Posterior vena cava (tissue), 2 donors: Measurements from ENCODE around the gene WIPF2. TPM values are rescaled to one million over a fixed set of nuclear protein-coding genes. Genes with fewer than 3 reads are reported as not detected.

Experiments
- DNase-seq: peaks from one replicate; pipeline ENCODE4 v3.0.0-alpha.2; 2020; ENCODE audit warnings: low spot score
- intact Hi-C, 2 donors: fragments of 100-400 bp; cut with DNase I; formaldehyde crosslinking; loops; one replicate each; pipeline versions ENCODE4 v1.14.1 to v1.14.2; 2022 to 2023
- total RNA-seq, 2 donors: library from RNA; stranded (reverse); fragmentation: NEBNext Ultra II Directional; extraction: Animal tissue kit (Norgen Biotek cat#: 25700); gene quantifications; one replicate each; pipeline ENCODE4 v1.2.1, GENCODE V29; 2021
- donor health status: DM: yes; HTN: yes; CAD: no.
- donor health status: DM: yes; HTN: yes; CAD: no.

The WIPF2 gene
- total RNA-seq, 2 donors from 2014 or later = 24.8 to 28.9 TPM

DNA sequence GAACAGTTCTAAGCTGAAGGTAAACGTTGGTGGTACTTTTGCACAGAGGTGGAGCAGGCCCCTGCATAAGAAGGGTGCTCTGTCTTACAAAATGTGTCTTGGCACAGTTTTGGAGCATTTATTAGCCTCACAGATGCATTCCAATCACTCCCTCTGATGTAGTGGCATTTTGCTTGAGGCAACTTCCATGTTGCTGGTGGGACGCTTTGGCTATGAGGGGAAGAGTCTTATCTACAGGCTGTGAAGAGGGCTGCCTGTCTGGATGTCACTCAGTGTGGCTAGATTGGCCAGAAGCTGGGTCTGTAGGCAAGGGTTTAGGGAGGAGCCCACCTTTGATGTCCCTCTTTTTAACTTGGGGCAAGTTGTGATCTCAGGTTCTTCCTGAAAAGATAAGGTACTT is 87.3 kb downstream of the WIPF2 start:
- no peak for DNase-seq
- intact Hi-C loops = loop anchor here (2.0 to 10.0 kb wide), 3 partner anchors 44 to 128 kb away; no protein-coding TSS in a partner anchor

DNA sequence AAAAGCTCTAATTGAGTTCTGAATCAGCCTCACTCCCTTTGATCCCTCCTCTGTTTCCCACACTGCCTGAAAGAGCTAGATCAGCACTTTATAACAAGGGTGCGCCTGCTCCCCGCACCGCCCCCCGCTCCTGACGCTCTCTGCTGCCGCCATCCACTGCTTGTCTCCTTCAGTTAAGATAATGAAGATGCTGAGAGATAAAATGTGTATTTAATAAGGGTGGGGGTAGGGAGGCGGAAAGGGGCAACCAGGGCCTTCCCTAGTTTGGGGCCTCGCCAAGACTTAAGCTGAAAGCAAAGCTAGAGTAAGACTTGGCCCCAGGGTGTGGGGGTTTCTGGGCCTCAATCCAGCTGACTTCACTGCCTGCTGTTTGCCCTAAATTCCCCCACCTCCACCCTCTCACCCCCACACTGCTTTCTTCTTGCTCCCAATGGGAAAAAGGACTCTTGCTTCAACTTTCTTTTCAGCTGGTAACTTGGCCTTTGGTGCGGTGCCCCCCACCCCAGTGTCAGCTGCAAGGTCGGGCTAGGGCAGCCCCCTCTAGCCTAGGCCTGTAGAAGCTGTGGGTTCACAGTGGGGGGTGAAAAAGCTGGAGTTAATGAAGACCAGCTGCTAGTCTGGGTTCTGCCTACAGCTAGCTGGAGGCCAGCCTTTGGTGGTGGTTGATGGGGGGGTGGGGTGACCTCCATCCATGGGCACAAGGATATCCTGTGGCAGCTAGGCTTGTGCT is 88.1 kb downstream of the WIPF2 start:
- intact Hi-C loops = loop anchor here (2.0 to 10.0 kb wide), 3 partner anchors 44 to 128 kb away; no protein-coding TSS in a partner anchor
- no peak for DNase-seq

DNA sequence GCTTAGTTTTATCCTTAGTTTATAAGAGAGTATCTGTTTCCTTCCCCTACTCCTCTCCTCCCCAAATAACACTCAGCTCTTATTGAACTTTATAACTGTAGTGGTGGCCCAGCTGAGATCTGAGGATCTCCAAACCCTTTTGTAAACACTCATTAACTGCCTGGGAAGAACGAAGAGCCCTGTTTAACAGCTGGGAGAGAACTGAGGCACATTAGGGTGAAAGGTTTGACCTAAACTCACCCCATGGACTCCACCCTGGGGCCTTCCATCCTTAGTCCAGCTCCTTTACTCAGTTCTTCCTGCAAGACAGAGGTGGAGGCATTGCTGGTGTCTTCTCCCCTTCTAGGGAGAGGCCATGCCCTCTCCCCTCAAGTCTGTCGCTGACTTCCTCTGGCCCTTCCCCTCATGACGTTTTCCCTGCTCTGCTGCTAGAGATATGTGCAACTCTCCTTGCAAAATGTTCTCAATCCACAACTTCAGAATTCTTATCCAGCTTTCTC is 88.7 kb downstream of the WIPF2 start:
- intact Hi-C loops = loop anchor here (2.0 to 10.0 kb wide), 4 partner anchors 39 to 127 kb away; no protein-coding TSS in a partner anchor
- no peak for DNase-seq

DNA sequence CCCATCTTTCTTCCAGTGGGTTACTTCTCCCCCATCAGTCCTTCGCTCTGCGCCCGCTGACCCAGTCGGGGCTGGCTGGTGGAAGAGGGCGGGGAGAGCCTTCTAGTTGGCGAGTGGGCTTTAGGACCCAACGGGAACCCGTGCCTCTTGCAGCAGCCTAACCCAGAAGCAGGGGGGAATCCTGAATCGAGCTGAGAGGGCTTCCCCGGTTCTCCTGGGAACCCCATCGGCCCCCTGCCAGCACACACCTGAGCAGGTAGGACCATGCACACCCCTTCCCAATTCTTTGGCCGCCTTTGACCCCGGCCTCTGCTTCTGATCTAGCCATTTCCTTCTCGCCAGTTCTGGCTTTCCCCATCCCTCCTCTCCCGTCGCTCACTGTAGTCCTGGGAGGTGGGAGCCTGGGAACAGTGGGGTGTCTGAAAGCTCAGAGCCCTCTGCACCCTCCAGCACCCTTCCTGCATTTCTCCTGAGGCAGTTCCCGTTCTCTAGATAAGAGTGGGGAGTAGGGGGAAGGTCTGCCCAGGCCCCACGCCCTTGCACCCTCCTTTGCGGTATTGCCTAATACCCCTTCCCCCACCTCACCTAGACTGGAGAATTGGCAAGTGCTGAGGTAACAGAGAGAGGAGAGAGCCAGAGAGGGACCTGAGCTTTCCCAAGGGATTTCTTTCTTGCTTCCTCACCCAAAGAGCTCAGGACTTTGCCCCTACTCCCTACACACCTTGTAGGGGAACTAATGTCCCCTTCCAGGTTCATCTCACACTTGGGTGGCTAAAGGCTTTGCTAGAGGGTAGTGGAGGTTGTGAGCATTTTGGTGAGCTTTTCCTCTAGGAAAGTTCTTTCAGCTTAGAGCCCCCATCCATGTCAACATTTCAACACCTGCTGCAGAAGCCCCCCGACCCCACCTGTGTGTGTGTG is 90.2 kb downstream of the WIPF2 start, which contains the start of gene RARA:
TSS of gene RARA (plus strand) at position 150 of the 918 bp plus-strand sequence. CDS start 22,039 bp downstream, outside the sequence.
- DNase-seq = no peak
- intact Hi-C loops = loop anchor here in 1 of 2 donors (2.0 to 10.0 kb wide), 2 partner anchors 38 to 126 kb away; no protein-coding TSS in a partner anchor

DNA sequence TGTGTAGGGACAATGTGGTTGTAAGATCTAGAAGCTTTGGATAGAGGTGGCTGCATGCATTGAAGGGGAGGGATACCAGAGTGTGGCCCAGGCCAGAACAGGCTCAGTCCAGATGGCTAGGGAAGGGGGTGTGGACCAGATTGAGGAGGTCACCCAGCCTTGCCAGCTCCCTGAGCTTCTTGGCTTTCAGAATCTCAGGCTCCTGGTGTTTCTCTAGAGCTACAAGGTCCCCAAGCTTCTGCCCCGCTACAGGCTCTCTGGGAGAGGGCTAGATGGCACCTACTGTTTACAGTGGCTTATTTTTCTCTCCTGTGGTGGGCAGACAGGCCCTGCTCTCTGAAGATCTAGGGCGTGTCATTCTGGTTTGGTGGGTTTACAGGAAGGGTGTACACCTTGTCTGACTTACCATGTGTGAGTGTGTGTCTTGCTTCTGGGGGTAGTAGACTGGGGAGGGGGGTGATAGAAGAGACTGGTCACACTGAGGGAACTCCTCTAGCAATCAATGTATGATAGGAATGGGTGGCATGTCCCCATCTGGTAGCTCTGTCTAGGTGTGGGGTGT is 90.9 kb downstream of the WIPF2 start:
- intact Hi-C loops = loop anchor here (2.0 to 10.0 kb wide), 3 partner anchors 37 to 125 kb away; partner anchors contain the start of gene TOP2A (in 1 of the 2)
- no peak for DNase-seq

DNA sequence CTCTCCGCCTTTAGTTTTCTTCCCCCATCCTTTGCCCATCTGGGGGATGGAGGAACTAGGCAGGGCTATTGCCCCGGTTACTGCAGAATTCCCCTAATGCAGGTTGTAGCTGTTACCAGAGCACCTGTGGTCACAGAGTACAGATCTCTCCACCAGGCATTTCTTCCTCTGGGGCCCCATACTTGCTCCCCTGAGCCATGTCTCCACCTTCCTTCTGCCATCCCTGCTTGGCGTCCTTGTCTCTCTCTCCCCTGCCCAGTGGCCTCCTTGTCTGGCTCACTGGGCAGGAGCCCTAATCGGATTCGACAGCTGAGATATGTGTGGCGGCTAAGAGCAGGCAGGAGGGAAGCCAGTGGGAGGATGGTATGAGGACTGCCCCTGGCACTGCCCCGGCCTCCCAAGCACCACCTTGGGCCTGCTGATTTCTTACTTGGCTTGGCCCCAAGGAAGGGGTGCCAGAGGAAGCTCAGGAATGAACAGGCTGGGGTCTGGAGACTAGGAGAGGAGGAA is 91.8 kb downstream of the WIPF2 start:
- no peak for DNase-seq
- intact Hi-C loops = loop anchor here in 1 of 2 donors (10.0 kb wide), 1 partner anchor 104 kb away; the partner anchor contains the start of gene TOP2A

DNA sequence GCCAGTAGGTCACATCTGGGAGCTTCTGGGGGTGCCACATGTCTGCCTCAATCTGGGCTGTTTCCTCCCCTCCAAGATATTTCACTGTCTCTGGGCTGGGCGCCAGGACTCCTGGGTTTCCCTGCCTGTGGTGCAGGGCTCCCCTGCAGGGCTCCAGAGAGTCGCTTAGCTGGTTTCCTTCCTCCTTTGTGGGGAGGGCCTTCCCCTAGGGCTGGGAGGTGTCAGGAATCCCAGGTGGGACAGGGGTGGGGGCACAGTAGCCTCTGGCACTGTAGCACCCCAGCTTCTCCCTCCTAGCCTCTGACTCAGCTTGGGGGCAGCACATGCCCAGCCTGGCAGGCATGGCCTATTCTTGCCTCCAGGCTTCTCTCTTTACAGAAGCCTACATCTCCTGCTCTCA is 92.5 kb downstream of the WIPF2 start:
- DNase-seq = no peak
- intact Hi-C loops = loop anchor here in 1 of 2 donors (10.0 kb wide), 1 partner anchor 103 kb away; the partner anchor contains the start of gene TOP2A

DNA sequence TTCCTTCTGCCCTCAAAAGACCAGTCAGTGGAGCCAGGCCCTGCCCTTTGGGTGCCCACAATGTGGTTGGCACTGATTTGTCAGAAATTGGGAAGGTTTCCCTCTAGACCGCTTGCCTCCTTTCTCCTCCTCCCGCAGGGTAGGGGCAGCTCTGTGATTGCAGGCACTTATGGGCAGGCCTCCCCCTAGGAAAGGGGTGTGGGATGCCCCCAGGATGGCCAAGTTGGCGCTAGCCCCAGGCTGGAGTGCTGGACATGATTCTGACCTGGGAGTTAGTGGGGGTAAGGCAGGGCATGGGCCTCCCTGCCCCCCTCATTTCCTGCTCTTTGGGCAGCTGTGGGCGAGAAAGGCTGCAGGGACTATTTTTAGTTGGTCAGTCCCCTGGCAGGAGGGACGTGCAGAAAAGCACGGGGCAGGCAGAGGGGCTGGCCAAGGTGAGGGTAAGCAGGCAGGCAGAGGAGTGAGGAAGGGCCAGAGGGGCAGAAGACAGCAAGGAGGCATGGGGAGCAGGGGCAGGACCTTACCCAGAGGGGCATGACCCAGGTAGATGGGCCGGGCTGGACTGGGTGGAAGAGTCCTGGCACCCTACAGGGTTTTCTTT is 93.1 kb downstream of the WIPF2 start:
- DNase-seq = no peak
- intact Hi-C loops = loop anchor here in 1 of 2 donors (10.0 kb wide), 1 partner anchor 103 kb away; the partner anchor contains the start of gene TOP2A

DNA sequence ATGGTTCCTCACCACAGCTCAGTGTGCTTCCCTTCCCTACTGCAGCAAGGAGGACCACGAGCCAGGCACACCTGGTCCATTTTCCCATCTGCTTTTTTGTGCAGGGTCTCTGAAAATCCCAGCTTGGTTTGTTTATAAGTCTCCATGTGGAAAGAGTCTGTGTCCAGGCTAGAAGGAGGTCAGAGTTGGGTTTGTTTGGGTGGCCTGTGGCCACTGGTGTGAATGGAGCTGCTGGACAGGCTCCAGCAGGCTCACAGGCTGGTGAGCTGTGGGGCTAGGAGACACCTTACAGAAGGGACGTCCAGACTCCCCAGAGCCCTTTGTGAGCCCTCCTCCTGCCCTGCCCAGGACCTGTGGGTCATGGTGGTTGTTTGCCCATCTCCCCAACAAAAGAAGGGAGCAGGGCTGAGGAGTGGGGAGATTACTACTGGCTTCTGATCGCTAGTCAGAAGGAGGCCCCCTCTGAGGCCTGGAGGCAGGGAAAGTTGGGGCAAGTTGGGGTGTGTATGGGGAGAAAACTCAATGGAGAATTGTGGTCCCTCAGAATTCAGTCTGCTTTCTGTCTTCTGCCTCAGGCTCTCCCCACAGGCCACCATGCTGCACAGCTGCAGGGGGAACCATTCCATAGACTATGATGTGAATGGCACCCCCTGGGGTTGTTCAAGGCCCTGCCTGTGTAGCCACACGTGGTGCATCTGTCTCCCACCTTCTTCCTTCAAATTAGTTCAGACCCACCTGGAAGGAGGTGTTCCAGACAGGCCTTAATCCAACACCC is 94.0 kb downstream of the WIPF2 start:
- no peak for DNase-seq
- intact Hi-C loops = loop anchor here in 1 of 2 donors (10.0 kb wide), 1 partner anchor 102 kb away; the partner anchor contains the start of gene TOP2A

DNA sequence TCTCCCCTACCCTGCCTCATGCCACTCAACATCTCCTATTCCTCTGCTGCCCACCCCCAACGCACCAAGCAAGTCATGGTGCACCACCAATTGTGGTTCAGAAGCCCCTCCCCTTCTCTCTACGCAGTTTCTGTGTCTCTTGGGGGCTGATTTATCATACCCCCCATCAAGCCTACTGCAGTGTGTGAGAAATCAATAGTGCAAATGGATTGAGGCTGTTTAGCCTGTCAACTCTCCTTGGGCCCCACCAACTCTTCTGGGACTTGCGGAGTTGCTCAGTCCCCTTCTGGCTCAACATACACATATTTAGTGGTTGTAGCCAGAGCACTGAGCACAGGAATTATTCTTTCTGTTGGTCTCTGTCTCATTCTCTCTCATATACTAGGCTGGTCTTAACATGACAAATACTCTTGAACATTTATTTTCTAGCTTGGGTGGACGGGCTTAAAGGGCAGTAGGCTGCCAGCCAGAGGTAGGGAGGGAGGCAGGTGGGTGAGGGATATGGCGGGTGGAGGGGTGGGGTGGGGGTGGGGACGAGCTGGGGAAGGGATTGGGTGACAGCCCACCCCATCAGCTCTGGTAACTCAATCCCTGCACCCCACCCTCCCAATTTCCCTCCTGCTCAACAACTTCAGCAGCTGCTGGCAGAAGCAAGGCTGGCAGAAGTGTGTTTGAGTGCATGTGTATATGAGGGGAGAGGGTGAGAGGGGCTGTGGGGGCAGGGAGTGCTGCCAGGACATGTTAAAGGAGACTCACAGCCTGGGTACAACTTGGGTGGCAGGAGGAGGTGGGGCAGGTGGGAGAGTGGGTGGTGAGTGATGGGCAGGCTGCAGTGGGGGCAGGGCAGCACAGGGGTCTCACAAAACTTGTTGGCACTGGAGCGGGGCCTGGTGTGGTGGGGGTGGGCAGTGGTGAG is 94.8 kb downstream of the WIPF2 start:
- no peak for DNase-seq
- intact Hi-C loops = loop anchor here in 1 of 2 donors (10.0 kb wide), 1 partner anchor 101 kb away; the partner anchor contains the start of gene TOP2A

DNA sequence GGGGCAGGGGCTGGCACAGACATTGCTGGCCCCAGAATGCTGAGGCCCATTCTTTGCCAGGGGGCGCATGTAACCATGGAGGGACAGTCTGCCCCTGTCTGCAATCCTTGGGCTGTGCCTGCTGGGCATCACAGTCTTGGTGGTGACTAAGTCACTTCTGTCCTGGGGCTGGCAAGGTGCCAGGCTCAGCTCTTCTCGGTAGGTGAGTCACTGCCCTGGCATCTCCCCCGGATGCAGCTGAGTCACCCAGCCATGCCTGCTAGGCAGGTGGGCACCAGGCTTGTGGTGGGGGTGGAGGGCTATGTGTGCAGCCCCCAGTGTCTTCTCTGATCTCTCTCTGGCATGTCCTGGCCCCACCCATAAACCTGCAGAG is 95.5 kb downstream of the WIPF2 start:
- peak; percentile 97 for DNase-seq
- intact Hi-C loops = loop anchor here in 1 of 2 donors (10.0 kb wide), 1 partner anchor 100 kb away; the partner anchor contains the start of gene TOP2A

DNA sequence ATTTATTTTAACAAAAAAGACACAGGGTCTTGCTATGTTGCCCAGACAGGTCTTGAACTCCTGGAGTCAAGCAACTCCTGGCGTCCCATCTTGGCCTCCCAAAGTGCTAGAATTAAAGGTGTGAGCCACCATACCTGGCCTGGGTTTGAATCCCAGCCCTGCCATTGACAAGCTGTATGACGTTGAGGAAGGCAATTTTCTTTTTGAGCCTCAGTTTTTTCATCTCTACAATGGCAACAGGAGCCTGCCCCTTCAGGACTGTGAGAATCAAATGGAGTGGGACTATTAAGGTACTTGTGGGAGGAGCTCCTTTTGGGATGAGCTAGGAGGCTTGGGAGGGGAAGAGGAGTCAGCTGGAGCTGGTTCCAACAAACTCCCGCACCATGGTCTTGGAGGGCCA is 96.1 kb downstream of the WIPF2 start:
- no peak for DNase-seq
- intact Hi-C loops = loop anchor here in 1 of 2 donors (10.0 kb wide), 1 partner anchor 100 kb away; the partner anchor contains the start of gene TOP2A

DNA sequence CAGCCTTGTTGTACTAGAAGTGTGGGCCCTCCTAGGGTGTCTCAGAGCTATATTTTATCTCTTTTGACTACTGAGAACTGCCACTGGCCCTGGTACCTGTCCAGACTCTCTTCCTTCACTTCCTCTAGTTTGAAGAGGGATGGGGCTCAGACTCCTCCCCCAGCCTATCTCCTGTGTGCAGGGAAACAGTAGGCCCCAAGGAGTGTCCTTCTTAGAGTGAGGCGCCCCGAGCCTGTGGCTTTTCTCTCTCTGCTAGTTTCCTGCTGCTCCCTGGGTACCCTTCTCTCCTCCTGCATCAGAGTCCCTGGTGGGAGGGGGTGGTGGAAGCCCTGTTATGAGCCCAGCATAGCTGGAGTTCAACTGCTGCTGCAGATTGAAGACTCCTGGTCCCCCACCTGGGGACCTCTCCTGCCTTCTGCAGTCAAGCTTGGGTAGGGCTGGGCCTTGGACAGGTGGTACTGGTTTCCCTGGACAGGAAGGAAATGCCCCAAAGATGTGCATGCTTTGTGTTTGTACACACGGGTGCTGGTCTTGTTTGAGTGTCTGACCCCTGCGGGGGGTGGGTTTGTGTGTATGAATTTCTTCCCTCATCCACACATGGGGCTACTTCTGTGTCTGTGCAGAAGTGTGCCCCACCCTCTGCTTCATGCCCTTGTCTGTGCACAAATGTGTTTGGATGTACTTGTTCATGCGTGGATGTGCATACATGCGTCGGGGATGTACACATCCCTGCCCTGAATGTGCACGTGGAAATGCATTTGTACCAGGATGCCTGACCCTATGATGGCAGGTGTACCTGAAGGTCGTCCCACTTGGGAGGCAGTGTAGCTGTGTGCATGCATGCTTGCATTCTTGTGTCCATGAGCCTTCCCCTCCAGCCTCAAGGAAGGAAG is 96.8 kb downstream of the WIPF2 start:
- DNase-seq = no peak
- intact Hi-C loops = loop anchor here in 1 of 2 donors (10.0 kb wide), 1 partner anchor 99 kb away; the partner anchor contains the start of gene TOP2A

DNA sequence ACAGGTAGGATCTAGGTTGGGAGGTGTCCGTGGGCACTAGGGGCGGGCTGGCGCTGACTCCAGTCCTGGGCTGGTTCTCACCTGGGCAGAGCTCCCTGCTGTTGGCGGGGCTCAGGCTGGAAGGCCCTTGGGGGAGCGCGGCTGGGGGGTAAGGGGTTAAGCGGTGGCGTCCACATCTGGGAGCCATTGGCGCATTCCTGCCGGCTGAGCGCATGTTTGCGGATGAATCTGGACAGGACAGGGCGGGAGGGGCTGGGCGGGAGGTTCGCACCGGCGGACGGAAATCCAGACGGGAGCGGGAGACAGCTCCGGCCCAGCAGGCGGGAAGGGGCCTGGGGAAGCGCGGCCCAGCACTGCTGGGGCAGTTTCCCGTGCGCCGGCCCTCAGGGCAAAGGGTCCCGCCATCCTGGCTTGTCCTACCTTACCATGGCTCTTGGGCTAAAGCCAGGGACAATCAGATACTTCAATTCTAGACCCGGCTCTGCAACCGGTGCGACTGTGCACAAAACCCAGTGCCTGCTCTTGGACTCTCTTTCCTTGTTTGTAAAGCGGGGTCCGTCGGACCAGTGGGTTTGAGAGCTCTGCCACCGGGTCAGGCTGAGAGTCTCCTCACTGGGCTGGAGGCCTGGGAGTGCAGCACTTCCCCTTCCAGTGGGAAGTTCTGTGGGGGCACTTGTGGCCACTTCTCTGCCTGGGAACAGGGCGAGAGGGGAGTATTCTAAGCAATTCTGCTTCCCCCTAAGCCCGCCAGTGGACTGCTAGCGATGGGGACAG is 97.7 kb downstream of the WIPF2 start:
- peak; percentile 88 for DNase-seq
- intact Hi-C loops = loop anchor here in 1 of 2 donors (10.0 kb wide), 1 partner anchor 98 kb away; the partner anchor contains the start of gene TOP2A
